Ovary (tissue), 3 donors: ENCODE measurements around the gene FOXK2.

Source experiments
- CTCF ChIP-seq, 3 donors: fragments of 450-650 bp in 2 of 3; fragments of 200-600 bp in 1 of 3; IDR thresholded peaks; one replicate each; pipeline versions ENCODE4 v1.5.1 to v1.8.0; 2016 to 2022; ENCODE audit warnings: antibody characterized with exemption in 3 of 3, mild to moderate bottlenecking in 1 of 3
- POLR2A ChIP-seq: fragments of 450-650 bp; IDR thresholded peaks from one replicate; pipeline ENCODE4 v1.6.1; 2017; ENCODE audit warnings: antibody characterized with exemption, mild to moderate bottlenecking, moderate library complexity
- donor health status: DM: no; HTN: no; CAD: no.

- TF ChIP-seq CTCF (IDR thresholded peaks at IDR 0.05), result no peak
- TF ChIP-seq POLR2A, result no peak
These were observed 39.2 kb upstream of the FOXK2 start for GRCh38 chr17:82480318-82480717.
